GM23248 (cell line): ENCODE data around the gene GALNS.

Experiments used
- EZH2 ChIP-seq: fragments of 200-600 bp; sonication (generic); IDR thresholded peaks from 2 replicates; pipeline ENCODE4 v1.6.1; 2018; ENCODE audit warnings: antibody characterized with exemption, mild to moderate bottlenecking; ENCODE audit not compliant: insufficient read depth, poor library complexity, severe bottlenecking
- EZH2phosphoT487 ChIP-seq: fragments of 200-600 bp; sonication (generic); IDR thresholded peaks from 2 replicates; pipeline ENCODE4 v1.6.1; 2018; ENCODE audit warnings: antibody characterized with exemption, moderate library complexity, mild to moderate bottlenecking, low read depth; ENCODE audit not compliant: insufficient read depth

DNA sequence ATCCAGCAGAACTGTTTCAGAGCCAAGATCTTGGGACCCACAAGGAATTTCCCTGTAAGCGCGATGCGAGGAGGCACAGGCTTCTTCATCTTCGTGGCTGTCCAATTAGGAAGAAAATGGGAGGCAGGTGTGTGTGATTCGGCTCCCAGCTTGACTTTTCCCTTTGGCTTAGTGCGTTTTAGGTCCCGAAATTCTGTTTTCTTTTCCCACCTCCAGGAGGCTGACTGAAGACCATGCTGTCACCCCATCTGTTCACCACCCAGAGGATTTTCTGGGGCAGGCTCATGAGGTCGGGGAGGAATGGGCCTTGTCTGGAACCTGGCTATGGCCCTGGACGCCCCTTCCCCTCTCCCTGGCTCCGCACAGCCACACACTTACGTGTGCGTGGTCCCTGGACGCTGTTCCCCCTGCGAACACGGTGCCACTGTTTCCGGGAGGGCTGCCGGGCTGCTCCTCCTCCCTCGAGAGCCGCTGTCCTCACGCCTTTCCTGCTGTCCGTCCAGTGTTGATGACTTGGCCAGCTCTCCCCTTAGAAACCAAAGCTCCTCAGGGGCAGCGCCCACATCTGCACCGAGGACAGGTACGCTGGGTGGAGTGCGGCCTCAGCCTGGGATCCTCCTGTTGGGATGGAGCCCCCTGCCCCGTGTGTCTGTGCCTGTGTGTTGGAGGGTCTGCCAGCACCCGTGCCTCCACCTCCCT, 12.4 kb upstream of the GALNS start:
- TF ChIP-seq EZH2phosphoT487 = no peak
- TF ChIP-seq EZH2 = no peak
